IPS-18a (cell line): Measurements from ENCODE around the gene OPA3.

ENCODE experiments used
- H3K27ac ChIP-seq: one replicate; pipeline ENCODE4 v1.5.1; 2013; ENCODE audit warnings: low read length
- H3K27me3 ChIP-seq: one replicate; pipeline ENCODE4 v1.6.1; 2013; ENCODE audit warnings: mild to moderate bottlenecking, low read length; ENCODE audit not compliant: control insufficient read depth, insufficient read depth
- H3K36me3 ChIP-seq: one replicate; pipeline ENCODE4 v1.6.1; 2013; ENCODE audit warnings: low read depth, low read length; ENCODE audit not compliant: control insufficient read depth
- H3K4me1 ChIP-seq: one replicate; pipeline ENCODE4 v1.6.1; 2013; ENCODE audit warnings: low read depth, low read length; ENCODE audit not compliant: control insufficient read depth
- H3K4me3 ChIP-seq: one replicate; pipeline ENCODE4 v1.5.1; 2013; ENCODE audit warnings: low read length
- H3K9ac ChIP-seq: one replicate; pipeline ENCODE4 v1.6.1; 2013; ENCODE audit warnings: mild to moderate bottlenecking, low read length, moderate library complexity
- H3K9me3 ChIP-seq: one replicate; pipeline ENCODE4 v1.6.1; 2013; ENCODE audit warnings: low read depth, low read length; ENCODE audit not compliant: control insufficient read depth

The OPA3 gene

DNA sequence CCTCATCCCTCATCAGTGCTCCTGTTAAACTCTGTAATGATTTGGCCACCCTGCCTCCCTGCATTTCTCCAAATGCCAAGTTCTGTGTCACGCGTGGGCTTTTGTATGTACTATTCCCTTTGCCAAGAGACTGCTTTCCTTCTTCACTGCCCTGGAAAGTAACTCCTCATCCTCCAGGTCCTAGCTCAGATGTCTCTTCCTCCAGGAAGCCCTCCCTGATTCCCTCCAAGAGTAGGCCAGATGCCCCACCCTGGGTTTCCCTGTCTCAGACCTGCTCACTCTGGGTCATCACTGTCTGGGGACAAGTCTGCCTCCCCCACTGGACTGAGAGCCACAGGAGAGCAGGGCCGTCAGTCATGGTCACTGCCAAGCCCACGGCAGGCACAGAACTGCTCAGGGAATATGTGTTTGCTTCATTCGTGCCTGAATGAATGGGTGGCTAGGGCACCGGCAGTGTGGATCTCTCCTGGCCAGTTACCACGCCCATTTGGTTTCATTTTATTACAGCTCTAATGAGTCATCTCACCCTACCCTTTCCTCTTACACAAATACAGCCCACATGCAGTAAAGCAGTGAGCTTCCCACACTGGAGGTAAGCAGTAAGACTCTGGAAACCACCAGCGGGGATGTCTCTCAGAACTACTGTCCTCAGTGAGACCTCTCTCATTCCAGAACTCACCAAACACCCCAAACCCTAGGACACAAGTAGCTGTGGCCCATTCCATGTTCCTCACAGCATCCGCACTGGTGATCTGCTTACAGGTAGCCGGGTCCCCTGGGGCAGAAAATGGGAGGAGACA is 29.5 kb upstream of the OPA3 start:
- H3K27ac ChIP-seq = no peak overlapping the region

DNA sequence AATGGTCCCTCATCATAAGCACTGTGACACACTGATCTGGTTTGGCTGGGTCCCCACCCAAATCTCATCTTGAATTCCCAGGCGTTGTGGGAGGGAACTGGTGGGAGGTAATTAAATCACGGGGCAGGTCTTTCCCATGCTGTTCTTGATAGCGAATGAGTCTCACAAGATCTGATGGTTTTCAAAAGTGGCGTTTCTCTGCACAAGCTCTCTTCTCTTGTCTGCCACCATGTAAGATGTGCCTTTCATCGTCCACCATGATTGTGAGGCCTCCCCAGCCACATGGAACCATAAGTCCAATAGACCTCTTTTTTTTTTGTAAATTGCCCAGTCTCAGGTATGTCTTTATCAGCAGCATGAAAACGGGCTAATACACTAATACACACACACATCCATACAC is 24.3 kb upstream of the OPA3 start:
- Histone ChIP-seq H3K9ac (no peak overlapping the region), H3K9me3 (no peaks in the 10 kb centered on the region), H3K4me3 (no peak overlapping the region), H3K27me3 (no peaks in the 10 kb centered on the region), H3K27ac (no peak overlapping the region), H3K4me1 (no peaks in the 10 kb centered on the region), H3K36me3 (peaks cover 6% of the 10 kb centered on the region)

More for the DNA sequence above, 29.5 kb upstream of the OPA3 start:
- Histone ChIP-seq H3K4me1 (no peaks in the 10 kb centered on the region), H3K27me3 (no peaks in the 10 kb centered on the region), H3K9me3 (no peaks in the 10 kb centered on the region), H3K4me3 (no peak overlapping the region), H3K36me3 (peaks cover 6% of the 10 kb centered on the region), H3K9ac (no peak overlapping the region)

DNA sequence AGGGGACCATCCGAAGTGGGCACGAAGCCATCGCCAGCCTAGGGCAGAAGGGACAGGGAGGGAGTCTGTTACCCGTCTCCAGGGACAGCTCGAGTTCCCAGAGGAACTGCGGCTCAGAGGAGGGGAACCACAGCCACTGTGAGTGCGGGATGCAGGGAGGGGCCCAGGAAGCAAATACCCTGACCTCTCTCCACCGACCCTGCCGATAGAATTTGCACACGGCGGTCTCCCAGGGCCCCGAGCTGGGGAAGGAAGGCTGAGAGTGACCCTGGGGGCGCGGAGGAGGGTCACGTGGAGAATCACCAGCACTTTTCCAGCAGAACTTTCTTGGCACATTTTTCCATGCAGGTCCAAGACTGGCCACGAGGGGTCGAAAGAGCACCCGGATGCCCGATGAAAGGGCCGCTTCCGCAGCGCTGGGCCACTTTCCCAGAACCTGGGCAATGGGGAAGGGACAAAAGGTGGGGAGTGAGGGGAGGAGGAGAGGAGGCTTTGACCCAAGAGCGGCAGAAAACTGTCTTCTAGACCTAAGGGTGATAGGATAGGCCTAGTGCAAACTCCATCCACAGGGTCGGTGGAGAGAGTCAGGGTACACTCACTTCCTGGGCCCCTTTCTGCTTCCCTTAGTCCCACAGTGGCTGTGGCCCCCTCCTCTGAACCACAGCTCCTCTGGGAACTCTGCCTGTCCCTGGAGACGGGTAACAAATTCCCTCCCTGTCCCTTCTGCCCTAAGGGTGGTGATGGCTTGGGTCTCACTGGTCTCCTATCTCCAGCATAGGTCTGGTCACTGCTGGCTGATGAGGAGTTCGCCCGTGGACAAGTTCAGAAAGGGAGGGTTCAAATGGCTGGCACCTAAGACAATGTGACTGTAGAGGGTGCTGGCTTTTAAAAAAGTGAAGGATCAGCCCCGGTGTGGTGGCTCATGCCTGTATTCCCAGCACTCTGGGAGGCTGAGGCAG is 22.7 kb upstream of the OPA3 start:
- peaks cover 10% of the 10 kb centered on the region for H3K27me3 ChIP-seq
- H3K36me3 ChIP-seq = no peaks in the 10 kb centered on the region
- H3K4me1 ChIP-seq = no peaks in the 10 kb centered on the region
- no peaks in the 10 kb centered on the region for H3K9me3 ChIP-seq
- H3K27ac ChIP-seq = no peak overlapping the region
- H3K4me3 ChIP-seq = peak overlapping the region; percentile 67
- peak overlapping the region; percentile 59 for H3K9ac ChIP-seq

DNA sequence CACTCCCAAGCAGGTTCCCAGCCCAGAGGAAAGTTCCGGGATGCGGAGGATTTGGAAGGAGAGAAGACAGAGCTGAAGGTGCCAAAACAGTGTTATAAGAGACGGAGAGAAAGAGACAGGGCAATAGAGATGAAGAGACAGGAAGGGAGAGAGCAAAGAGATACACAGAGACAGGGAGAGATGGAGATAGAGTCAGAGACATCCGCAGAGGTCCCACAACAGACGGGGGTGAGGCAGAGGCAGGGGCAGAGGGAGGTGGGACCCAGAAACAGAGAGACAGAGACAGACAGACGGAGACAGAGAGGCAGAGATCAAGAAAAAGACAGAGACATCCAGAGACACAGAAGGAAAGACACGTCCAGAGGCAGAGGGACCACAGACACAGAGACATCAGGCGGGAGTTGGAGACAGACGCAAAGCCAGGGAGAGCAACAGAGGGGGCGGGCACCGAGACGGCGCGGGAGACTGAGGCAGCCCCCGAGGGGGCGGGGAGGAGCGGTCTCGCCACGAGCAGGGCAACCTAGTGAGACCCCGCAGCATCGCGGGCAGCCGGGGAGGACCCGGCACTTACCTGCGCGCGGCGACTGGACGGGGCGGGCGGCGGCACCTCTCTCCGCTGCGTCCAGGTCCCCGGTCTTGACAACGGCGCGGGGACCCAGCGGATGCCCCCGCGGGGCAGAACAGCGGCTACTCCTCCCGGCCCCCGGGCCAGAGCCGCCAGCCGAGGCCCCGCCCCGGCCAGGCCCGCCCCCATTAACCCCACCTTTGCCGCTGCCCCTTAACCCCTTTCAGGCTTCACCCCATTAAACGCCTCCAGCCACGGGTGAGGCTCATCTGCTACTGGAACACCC is 17.1 kb upstream of the OPA3 start, which contains the start of gene GPR4:
TSS of gene GPR4 (minus strand) at position 689 of the 851 bp plus-strand sequence. CDS start 10,346 bp downstream, outside the sequence.
- Histone ChIP-seq H3K4me1 (peaks cover 25% of the 10 kb centered on the region), H3K36me3 (no peaks in the 10 kb centered on the region), H3K4me3 (peak within 1 kb of the TSS; percentile 31), H3K9ac (no peak within 1 kb of the TSS), H3K9me3 (no peaks in the 10 kb centered on the region), H3K27me3 (peaks cover 65% of the 10 kb centered on the region), H3K27ac (no peak within 1 kb of the TSS)

DNA sequence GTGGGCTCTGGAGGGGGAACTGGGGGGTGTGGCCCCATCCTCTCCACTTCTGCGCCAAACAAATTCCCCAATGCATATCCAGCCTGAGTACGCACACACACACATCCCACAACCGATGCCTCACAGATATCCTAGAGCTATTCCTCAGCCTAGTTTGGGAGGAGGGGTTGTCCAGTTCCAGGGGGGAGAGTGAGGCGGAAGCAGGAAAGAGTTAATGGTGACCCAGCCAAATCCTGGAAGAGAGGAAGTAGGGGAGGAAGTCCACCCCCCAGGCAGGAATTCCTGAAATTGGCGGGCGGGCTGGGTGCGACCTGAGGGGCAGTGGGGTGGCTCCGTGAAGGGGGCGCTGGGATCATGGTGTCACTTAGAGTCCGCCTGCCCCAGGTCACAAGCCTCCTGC is 16.5 kb upstream of the OPA3 start:
- no peak overlapping the region for H3K27ac ChIP-seq
- no peak overlapping the region for H3K9ac ChIP-seq
- H3K4me3 ChIP-seq = no peak overlapping the region
- H3K9me3 ChIP-seq = no peaks in the 10 kb centered on the region
- no peaks in the 10 kb centered on the region for H3K36me3 ChIP-seq
- H3K27me3 ChIP-seq = peaks cover 72% of the 10 kb centered on the region
- peaks cover 25% of the 10 kb centered on the region for H3K4me1 ChIP-seq

DNA sequence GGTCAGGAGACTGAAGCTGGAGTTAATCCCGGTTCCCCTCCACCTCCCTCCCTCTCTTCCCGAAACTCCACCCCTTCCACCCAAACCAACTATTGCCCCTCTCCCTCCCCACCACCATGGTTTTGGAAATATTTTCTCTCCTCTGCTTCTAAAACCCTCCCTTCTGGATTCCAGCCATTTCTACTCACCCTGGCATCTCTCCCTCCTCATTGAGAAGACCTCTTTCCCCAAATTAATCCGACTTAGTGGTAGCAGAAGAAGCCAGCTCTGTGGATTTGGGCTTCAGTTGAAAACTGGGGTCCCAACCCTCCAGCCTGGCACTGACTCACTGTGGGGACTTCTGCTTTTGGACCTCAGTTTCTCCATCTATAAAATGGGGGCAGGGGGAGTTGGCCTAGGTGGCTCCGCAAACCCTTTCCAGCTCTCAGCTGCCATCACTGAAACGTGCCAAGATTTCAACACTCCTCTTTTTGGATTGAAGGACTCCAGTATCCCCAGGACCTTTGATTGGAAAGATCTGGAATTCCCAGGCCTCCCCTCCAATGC is 15.8 kb upstream of the OPA3 start:
- H3K27ac ChIP-seq = no peak overlapping the region
- no peaks in the 10 kb centered on the region for H3K36me3 ChIP-seq
- no peaks in the 10 kb centered on the region for H3K9me3 ChIP-seq
- H3K9ac ChIP-seq = no peak overlapping the region
- peak overlapping the region; percentile 17 for H3K4me3 ChIP-seq
- H3K27me3 ChIP-seq = peaks cover 72% of the 10 kb centered on the region
- peaks cover 25% of the 10 kb centered on the region for H3K4me1 ChIP-seq

DNA sequence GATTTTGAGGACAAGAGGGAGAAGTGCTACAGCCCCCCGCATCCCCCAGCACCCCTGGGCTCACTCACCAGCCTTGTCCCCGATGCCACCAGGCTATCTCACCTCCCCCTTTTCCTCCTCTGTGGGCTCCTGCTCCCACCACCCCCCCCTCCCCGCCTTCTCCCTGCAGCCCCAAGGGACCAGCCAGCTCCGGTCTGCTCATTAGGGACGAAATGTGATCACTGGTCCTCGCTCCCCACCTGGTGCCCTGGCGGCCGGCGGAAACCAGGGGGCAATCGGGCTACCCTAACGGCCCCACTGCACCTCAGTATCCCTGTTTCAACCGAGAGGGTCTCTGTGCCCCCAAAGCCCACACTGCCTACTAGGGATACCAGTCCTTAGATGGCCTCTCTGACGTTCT is 14.7 kb upstream of the OPA3 start:
- H3K4me3 ChIP-seq = peak overlapping the region; percentile 72
- peaks cover 72% of the 10 kb centered on the region for H3K27me3 ChIP-seq
- H3K4me1 ChIP-seq = peaks cover 25% of the 10 kb centered on the region

DNA sequence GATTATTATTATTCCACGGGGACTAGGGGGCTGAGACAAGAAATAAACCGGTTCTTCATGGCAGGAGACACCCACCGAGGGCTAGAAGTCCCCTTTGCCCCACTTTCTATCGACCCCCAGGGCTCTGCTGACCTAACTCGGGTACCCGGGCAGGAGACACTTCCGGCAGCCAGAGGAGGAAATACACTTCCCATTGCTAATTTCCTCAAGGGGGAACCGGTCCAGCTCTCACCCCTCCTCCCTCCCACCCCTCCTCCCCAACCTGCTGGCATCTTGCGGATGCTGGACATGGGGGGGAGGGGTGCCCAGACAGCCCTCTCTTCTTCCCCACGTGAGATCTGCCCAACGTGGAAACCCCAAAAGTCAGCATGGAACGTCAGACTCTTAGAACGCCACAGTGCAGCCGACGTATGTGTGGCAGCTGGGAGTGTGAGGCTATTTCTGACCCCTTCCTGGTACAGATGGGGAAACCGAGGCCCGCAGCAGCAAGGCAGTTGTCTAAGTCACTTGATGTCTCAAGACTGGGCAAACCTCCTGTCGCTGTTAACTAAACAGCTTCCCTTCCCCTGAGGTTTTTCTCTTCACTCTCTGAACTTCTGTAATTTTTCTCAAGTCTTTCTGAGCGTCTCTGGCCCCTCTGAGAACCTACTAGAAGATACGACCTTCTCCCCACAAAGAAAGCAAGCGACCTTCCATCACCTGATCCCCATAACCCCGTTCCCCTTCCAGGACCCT is 13.8 kb upstream of the OPA3 start:
- H3K9me3 ChIP-seq = no peaks in the 10 kb centered on the region
- H3K36me3 ChIP-seq = no peaks in the 10 kb centered on the region
- H3K9ac ChIP-seq = no peak overlapping the region
- peak overlapping the region; percentile 72 for H3K4me3 ChIP-seq
- peaks cover 72% of the 10 kb centered on the region for H3K27me3 ChIP-seq
- H3K27ac ChIP-seq = no peak overlapping the region
- H3K4me1 ChIP-seq = peaks cover 25% of the 10 kb centered on the region

More for the DNA sequence above, 14.7 kb upstream of the OPA3 start:
- Histone ChIP-seq H3K27ac (no peak overlapping the region), H3K9ac (no peak overlapping the region), H3K36me3 (no peaks in the 10 kb centered on the region), H3K9me3 (no peaks in the 10 kb centered on the region)

DNA sequence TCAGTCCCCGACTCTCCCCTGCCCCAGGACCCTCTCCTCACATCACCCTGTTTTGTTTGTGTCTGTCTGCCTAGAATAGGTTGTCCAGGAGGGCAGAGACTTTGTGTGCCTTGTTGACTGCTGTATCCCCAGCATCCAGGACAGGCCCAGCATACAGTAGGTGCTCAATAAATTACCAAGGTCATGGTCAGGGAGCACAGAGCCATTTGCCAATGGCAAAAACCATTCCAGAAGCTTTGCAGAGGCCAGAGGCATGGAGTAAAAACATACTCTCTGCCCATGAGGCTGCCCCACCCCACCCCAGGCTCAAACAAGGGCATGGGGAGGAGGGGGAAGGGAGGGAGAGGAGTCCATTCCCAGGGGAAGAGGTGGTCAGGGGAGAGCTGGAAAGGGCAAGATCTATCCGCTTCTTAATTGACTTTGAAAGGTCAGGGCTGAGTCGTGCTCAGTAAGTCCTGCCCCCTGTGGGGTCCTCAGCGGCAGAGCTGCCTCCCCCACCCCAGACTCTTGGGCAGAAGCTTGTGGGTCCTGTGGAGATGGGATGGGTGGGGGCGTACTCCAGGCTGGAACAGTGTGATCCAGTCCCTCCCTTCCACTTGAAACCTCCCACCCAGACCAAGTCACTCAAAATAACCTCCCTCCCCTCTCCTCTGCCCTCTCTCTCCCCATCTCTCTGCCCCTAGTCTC is 13.0 kb upstream of the OPA3 start:
- Histone ChIP-seq H3K4me3 (peak overlapping the region; percentile 72), H3K27ac (no peak overlapping the region), H3K27me3 (peaks cover 68% of the 10 kb centered on the region), H3K4me1 (peaks cover 25% of the 10 kb centered on the region), H3K36me3 (no peaks in the 10 kb centered on the region), H3K9ac (no peak overlapping the region), H3K9me3 (no peaks in the 10 kb centered on the region)

DNA sequence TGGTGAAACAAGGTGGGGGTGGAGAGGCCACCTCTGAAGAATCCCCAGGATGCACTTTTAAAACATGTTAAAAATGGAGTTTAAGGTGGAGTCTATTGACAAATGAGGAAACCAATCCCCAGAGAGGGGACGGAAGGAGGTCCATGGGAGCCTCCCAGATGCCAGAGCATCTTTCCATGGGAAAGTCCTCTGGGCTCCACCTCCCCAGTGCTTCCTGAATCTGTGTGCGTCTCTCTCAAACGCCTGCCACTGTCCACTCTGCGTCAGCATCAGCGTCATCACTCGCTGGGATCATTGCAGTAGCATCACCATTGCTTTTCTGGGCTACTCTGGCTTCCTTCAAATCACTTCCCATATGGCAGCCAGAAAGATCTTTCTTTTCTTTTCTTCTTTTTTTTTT is 11.2 kb upstream of the OPA3 start:
- Histone ChIP-seq H3K4me3 (no peak overlapping the region), H3K27ac (no peak overlapping the region), H3K36me3 (no peaks in the 10 kb centered on the region), H3K9ac (no peak overlapping the region), H3K4me1 (peaks cover 25% of the 10 kb centered on the region), H3K9me3 (no peaks in the 10 kb centered on the region), H3K27me3 (peaks cover 67% of the 10 kb centered on the region)
